Smooth muscle cell (in vitro differentiated cells): ENCODE data around the gene KIZ. TPM values are rescaled to one million over a fixed set of nuclear protein-coding genes. Genes with fewer than 3 reads are reported as not detected.

ENCODE experiments used
- DNase-seq: peaks from one replicate; lab custom pipeline; 2025; ENCODE audit not compliant: unreplicated experiment; lab: John Stamatoyannopoulos, UW
- H2AFZ ChIP-seq: fragments of 200-600 bp; sonication (generic); 2 replicates; pipeline ENCODE4 v1.6.0; 2016; ENCODE audit warnings: antibody characterized with exemption, low read depth, mild to moderate bottlenecking
- H3F3A ChIP-seq: fragments of 200-600 bp; sonication (generic); 2 replicates; pipeline ENCODE4 v1.6.0; 2017; ENCODE audit warnings: antibody characterized with exemption, low read depth
- H3K27ac ChIP-seq: fragments of 200-600 bp; sonication (generic); 2 replicates; pipeline ENCODE4 v1.5.1; 2016; ENCODE audit warnings: low read depth, mild to moderate bottlenecking
- H3K27me3 ChIP-seq: fragments of 200-600 bp; sonication (generic); 2 replicates; pipeline ENCODE4 v1.6.1; 2016; ENCODE audit warnings: low read depth, mild to moderate bottlenecking
- H3K36me3 ChIP-seq: fragments of 200-600 bp; sonication (generic); 2 replicates; pipeline ENCODE4 v1.5.1; 2016; ENCODE audit warnings: low read depth
- H3K4me1 ChIP-seq: fragments of 200-600 bp; sonication (generic); 2 replicates; pipeline ENCODE4 v1.5.1; 2016; ENCODE audit warnings: low read depth
- H3K4me2 ChIP-seq: fragments of 200-600 bp; sonication (generic); 2 replicates; pipeline ENCODE4 v1.6.0; 2016; ENCODE audit warnings: mild to moderate bottlenecking
- H3K4me3 ChIP-seq: fragments of 200-600 bp; sonication (generic); 2 replicates; pipeline ENCODE4 v1.5.1; 2016; ENCODE audit warnings: mild to moderate bottlenecking
- H3K79me2 ChIP-seq: fragments of 200-600 bp; sonication (generic); 2 replicates; pipeline ENCODE4 v1.6.0; 2016; ENCODE audit warnings: low read depth, mild to moderate bottlenecking
- H3K9ac ChIP-seq: fragments of 200-600 bp; sonication (generic); 2 replicates; pipeline ENCODE4 v1.6.0; 2016; ENCODE audit warnings: low read depth
- H3K9me3 ChIP-seq: fragments of 200-600 bp; sonication (generic); replicated peaks from 2 replicates; pipeline ENCODE4 v1.5.1; 2016; ENCODE audit warnings: low read depth
- H4K20me1 ChIP-seq: fragments of 200-600 bp; sonication (generic); 2 replicates; pipeline ENCODE4 v1.6.0; 2016; ENCODE audit warnings: low read depth
- CTCF ChIP-seq: fragments of 200-600 bp; sonication (generic); IDR thresholded peaks from 2 replicates; pipeline ENCODE4 v1.5.1; 2017; ENCODE audit warnings: borderline replicate concordance, mild to moderate bottlenecking, antibody characterized with exemption; ENCODE audit not compliant: insufficient read depth, poor library complexity, severe bottlenecking
- WGBS: methylation state at CpG from one replicate; pipeline ENCODE4 v1.1.7; 2016; ENCODE audit warnings: low lambda C conversion rate; 5-methylcytosine and 5-hydroxymethylcytosine counted together
- polyA plus RNA-seq: library from polyadenylated mRNA; unstranded; fragments of >200 nt; fragmentation: Nextera tagmentation; extraction: Ambion mirVana; gene quantifications from 2 replicates; pipeline ENCODE4 v1.2.1, GENCODE V29; 2016
- total RNA-seq: library from RNA; depleted of rRNA; stranded (reverse); fragments of >200 nt; gene quantifications from 2 replicates; pipeline ENCODE4 v1.2.3, GENCODE V29; 2014

The KIZ gene
- total and polyA plus RNA-seq, 2 experiments from 2014 or later: 19.2 to 20.9 TPM

GRCh38 chr20:21126581-21126870, 644 bp downstream of the KIZ start:
- H2AFZ ChIP-seq: peak overlapping the region; percentile 95
- no peaks in the 10 kb centered on the region for H3K36me3 ChIP-seq
- H3K4me3 ChIP-seq: peak overlapping the region; percentile 93
- peaks cover 15% of the 10 kb centered on the region for H3K4me1 ChIP-seq
- peak overlapping the region; percentile 89 for H3K9ac ChIP-seq
- TF ChIP-seq CTCF: no peak
- 6% methylated on average over 8 of the region's 8 CpGs for WGBS
- peak overlapping the region; percentile 91 for H3K4me2 ChIP-seq
- H3K27me3 ChIP-seq: no peaks in the 10 kb centered on the region
- H3K27ac ChIP-seq: no peak overlapping the region
- no peaks in the 10 kb centered on the region for H3K9me3 ChIP-seq
- no peaks in the 10 kb centered on the region for H4K20me1 ChIP-seq
- no peak for DNase-seq
- H3F3A ChIP-seq: no peaks in the 10 kb centered on the region
- H3K79me2 ChIP-seq: no peaks in the 10 kb centered on the region

GRCh38 chr20:21127201-21127981, 1.5 kb downstream of the KIZ start:
- Histone ChIP-seq H3K79me2 (no peaks in the 10 kb centered on the region), H4K20me1 (no peaks in the 10 kb centered on the region), H3K27me3 (no peaks in the 10 kb centered on the region), H3K4me2 (peak overlapping the region; percentile 91), H2AFZ (no peak overlapping the region), H3K27ac (no peak overlapping the region), H3K9ac (no peak overlapping the region), H3K4me3 (no peak overlapping the region), H3K4me1 (peaks cover 15% of the 10 kb centered on the region), H3F3A (no peaks in the 10 kb centered on the region), H3K36me3 (no peaks in the 10 kb centered on the region), H3K9me3 (no peaks in the 10 kb centered on the region)
- 96% methylated on average over 5 of the region's 5 CpGs for WGBS
- no peak for DNase-seq
- TF ChIP-seq CTCF: no peak

- H3K4me3 ChIP-seq: no peak overlapping the region
- H3K4me2 ChIP-seq: no peak overlapping the region
- peaks cover 15% of the 10 kb centered on the region for H3K4me1 ChIP-seq
- no peak overlapping the region for H3K9ac ChIP-seq
- no peaks in the 10 kb centered on the region for H3K79me2 ChIP-seq
- no peaks in the 10 kb centered on the region for H3K36me3 ChIP-seq
- WGBS: 87% methylated on average over 5 of the region's 5 CpGs
- H4K20me1 ChIP-seq: no peaks in the 10 kb centered on the region
- H2AFZ ChIP-seq: no peak overlapping the region
- H3K27me3 ChIP-seq: no peaks in the 10 kb centered on the region
- no peak for TF ChIP-seq CTCF
- no peaks in the 10 kb centered on the region for H3K9me3 ChIP-seq
- DNase-seq: no peak
- H3F3A ChIP-seq: no peaks in the 10 kb centered on the region
- H3K27ac ChIP-seq: no peak overlapping the region
These were observed 4.0 kb downstream of the KIZ start for GRCh38 chr20:21129861-21130260.

GRCh38 chr20:21133404-21133803, 7.5 kb downstream of the KIZ start:
- H3K27me3 ChIP-seq: no peaks in the 10 kb centered on the region
- H3K27ac ChIP-seq: no peak overlapping the region
- H2AFZ ChIP-seq: no peak overlapping the region
- H4K20me1 ChIP-seq: no peaks in the 10 kb centered on the region
- DNase-seq: no peak
- H3K9me3 ChIP-seq: no peaks in the 10 kb centered on the region
- H3K4me2 ChIP-seq: no peak overlapping the region
- H3F3A ChIP-seq: no peaks in the 10 kb centered on the region
- no peak for TF ChIP-seq CTCF
- no peaks in the 10 kb centered on the region for H3K79me2 ChIP-seq
- H3K36me3 ChIP-seq: no peaks in the 10 kb centered on the region
- peaks cover 7% of the 10 kb centered on the region for H3K4me1 ChIP-seq
- H3K4me3 ChIP-seq: no peak overlapping the region
- H3K9ac ChIP-seq: no peak overlapping the region
- WGBS: 78% methylated on average over 4 of the region's 4 CpGs
